ENCODE results near the gene PDCD1.
A peak's percentile ranks its signal among the peaks of the same experiment; 100 is the strongest.

The PDCD1 gene

GRCh38 chr2:241860184-241861078, 1.7 kb upstream of the PDCD1 start:
- no peak for TF ChIP-seq CTCF (conservative IDR thresholded peaks at IDR 0.05; ENCODE audit: low read length)
- no peak for DNase-seq (ENCODE audit: low read depth)
- H3K4me3 ChIP-seq (ENCODE audit: low read length) = no peak overlapping the region

- peak overlapping the region; percentile 17 for H3K4me3 ChIP-seq (ENCODE audit: low read length)
- no peak for TF ChIP-seq CTCF (conservative IDR thresholded peaks at IDR 0.05; ENCODE audit: low read length)
- DNase-seq (ENCODE audit: low read depth) = no peak
Observed at GRCh38 chr2:241859436-241860183, 916 bp upstream of the PDCD1 start.

GRCh38 chr2:241859017-241859435, 332 bp upstream of the PDCD1 start:
- TF ChIP-seq CTCF (conservative IDR thresholded peaks at IDR 0.05; ENCODE audit: low read length) = no peak
- DNase-seq (ENCODE audit: low read depth) = no peak
- H3K4me3 ChIP-seq (ENCODE audit: low read length) = no peak overlapping the region

DNA sequence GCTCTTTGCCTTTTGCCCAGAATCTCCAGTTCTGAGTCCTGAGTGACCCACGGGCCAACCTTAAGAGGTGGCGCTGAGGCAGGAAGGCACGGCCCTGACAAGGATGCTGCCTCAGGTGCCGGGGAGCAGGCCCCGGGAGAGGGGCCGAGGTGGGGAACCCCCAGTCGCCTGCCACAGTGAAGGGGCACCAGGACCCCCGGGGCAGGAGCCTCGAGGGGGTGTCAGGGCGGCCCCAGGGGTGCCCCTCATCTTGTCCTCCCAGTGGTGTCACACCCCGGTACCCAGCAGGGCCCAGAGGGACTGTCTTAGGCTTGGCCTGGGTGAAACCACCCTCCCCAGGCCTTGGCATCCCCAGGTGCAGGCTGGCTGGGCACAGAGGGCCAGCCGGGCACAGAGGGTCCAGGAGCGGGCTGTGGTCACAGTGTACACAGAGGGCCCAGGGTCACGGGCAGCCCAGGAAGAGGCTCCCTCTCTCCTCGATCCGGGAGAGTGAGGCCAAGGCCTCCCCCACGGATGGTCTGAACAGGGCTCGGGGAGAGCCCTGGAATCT, 1.0 kb downstream of the PDCD1 start:
- TF ChIP-seq CTCF (conservative IDR thresholded peaks at IDR 0.05; ENCODE audit: low read length) = no peak
- no peak for DNase-seq (ENCODE audit: low read depth)
- no peak overlapping the region for H3K4me3 ChIP-seq (ENCODE audit: low read length)

GRCh38 chr2:241857041-241857541, 1.6 kb downstream of the PDCD1 start:
- H3K4me3 ChIP-seq (ENCODE audit: low read length) = no peak overlapping the region
- DNase-seq (ENCODE audit: low read depth) = no peak
- no peak for TF ChIP-seq CTCF (conservative IDR thresholded peaks at IDR 0.05; ENCODE audit: low read length)

- no peak overlapping the region for H3K4me3 ChIP-seq (ENCODE audit: low read length)
- no peak for DNase-seq (ENCODE audit: low read depth)
- no peak for TF ChIP-seq CTCF (conservative IDR thresholded peaks at IDR 0.05; ENCODE audit: low read length)
Observed at GRCh38 chr2:241855888-241856422, 2.7 kb downstream of the PDCD1 start.

Measured in AG10803 (cell line).